Activated CD8-positive, alpha-beta memory T cell treated with anti-CD3 and anti-CD28 coated beads for 1 hour (primary cell): ENCODE measurements around the gene DCDC1.
A peak's percentile ranks its signal among the peaks of the same experiment; 100 is the strongest.

Experiments
- DNase-seq, 2 donors: peaks; one replicate each; pipeline ENCODE4 v3.0.0-alpha.2; 2020; ENCODE audit warnings: low read depth in 1 of 2; ENCODE audit errors: extremely low read depth in 1 of 2

Gene DCDC1

GRCh38 chr11:31110830-31111229 is 258.7 kb downstream of the DCDC1 start:
- no peak for DNase-seq

DNA sequence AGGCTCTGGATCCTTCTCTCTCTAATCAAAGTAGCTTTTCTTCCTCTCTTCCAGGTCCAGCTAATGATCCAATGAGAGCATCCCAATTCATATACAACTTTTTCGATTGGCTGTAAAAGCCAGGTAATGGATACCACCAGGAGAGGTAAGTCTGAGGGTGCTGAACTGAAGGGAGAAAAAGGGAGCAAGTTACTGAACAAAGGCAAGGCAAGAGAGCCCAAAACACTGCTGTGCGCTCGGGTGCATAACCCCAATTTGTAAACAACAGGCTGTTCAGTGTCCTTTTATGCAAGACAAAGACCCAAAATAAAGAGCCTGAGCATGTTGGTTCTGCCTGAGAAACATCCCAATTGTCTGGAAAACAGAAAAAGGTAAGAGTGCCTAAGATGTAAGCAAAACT is 260.1 kb downstream of the DCDC1 start:
- no peak for DNase-seq

GRCh38 chr11:31107649-31108048 is 261.9 kb downstream of the DCDC1 start:
- no peak for DNase-seq

- DNase-seq: peak in 1 of 2 donors; percentile 22
Observed at GRCh38 chr11:31106968-31107576, 262.5 kb downstream of the DCDC1 start.

DNA sequence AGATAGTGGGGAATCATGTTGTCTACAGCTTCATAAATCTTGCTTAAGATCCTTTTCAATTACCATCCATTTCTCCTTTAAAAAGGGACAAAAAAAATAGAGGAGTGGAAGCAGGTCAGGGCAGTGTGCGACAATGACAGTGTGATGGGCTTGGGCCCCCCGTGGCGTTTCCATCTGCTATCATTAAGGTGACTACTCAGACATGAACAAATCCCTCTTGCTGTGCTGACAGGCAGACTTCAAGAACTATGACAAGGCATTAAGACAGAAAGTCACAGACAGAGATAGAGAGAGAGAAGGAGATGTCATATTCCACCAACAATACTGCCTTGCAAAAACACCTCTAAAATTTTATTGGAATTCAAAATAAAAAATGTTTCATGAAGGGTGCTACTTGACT is 263.2 kb downstream of the DCDC1 start:
- no peak for DNase-seq

DNA sequence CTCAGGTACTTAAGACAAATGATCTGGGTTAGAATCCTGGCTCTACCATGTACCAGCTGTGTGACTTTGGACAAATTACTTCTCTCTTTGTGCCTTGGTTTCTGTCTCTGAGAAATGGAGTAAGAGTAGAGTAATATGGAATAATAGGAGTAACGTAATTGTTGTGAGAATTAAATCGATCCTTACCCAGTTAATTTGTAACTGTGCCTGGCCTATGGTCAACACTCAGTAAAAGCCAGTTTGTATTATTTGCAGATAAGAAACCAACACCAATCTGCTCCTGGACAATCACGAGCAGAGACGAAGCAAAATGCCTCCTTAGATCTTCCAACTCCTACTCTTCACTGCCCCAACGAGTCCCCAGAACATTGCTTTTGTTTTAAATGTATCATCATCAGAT is 266.7 kb downstream of the DCDC1 start:
- no peak for DNase-seq

GRCh38 chr11:31102316-31102715 is 267.2 kb downstream of the DCDC1 start:
- DNase-seq: no peak

DNA sequence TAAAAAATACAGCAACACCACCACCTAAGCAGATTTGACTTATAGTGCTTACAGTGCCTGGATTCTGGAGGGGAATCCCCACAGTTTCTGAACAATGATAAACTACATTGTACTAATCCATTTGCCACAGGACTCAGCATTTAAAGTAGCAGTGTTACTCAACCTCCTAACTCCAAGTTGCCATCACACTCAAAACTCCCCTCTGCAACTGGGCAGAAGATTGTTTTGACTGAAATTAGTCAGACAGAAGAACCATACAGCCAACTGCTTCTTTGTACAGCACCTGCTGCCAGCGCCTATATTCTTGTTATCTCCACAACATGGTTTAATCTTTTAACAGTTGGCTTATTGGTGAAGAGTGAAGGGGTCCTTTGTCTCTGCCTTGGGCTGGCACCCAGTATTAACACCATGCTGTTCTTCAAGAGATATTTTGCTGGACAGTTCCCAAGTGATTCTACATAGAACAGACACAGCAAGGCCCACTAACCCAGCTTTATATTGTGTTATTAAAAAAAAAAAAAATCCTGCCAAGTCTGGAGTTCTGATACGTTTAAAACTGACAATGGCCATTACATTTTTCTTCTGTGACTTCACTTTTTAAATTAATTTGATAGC is 273.2 kb downstream of the DCDC1 start:
- DNase-seq: no peak

DNA sequence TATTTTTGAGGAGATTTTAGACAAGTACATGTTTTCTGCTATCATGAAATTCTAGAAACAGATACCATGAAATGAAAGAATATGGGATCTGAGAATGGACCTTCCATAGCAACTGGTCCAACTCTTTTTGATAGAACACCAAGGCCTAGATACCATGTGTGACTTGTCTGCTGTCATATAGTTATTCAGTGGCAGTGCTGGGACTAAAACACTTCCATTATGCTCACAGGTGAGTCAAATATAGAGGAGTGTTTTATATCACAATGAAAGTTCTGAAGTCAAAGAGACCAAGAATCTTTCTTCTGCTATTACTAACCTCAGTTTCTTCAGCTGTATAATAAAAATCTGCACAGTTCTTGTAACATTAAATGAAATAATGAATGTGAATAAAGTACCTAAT is 276.9 kb downstream of the DCDC1 start:
- no peak for DNase-seq

GRCh38 chr11:31089117-31089516 is 280.4 kb downstream of the DCDC1 start:
- DNase-seq: no peak

DNA sequence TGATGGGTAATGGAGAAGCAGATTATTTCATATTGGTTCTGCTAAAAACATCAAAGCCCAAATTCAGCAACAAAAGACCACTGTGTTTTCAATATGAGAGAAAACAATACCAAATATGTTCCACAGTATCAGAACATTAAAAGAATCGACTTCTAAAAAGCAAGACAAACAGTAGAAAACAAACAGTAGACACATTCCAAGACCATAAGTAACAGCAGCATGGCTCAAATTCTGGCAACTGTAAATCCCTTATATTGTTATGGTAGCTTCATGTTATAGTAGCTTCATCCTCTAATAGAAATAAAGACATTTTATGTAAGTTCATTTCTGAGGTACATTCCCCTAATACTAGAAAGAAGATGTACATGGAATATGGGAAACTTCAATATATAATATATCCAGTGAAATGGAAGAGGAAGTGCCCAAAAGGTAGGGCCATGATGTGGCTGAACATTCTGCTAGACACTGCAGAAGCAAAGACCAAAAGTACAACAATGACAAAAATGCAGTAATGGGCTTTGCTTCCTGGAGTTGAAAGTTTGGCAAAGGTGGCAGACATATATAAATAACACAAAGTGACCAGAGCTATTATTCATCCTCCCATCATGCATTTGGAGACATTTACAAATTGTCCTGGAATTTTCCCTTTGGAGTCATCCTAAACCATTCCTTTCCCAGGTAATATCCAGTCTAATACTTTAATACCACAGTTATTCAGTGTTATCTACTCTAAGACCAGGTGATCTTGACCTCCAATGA is 299.9 kb downstream of the DCDC1 start:
- no peak for DNase-seq

DNA sequence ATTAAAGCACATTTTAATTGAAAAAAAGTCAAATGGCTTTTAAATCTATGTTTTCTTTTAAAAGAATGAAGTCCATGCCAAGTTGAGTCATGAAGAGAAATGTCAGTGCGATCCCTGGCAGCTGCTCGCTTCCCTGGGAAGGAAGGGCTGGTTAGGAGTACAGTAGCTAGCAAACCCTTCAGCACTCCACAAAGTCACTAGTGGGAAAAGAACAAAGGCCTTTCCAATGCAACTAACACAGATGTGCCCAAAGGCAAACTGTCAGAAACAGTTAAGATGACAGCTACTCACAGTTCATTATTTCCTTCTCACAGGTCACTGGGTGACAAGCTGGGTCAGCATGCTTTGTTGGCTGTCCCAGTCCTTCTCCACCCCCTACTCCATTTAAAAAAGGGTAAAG is 308.7 kb downstream of the DCDC1 start:
- DNase-seq: no peak

GRCh38 chr11:31059529-31059928 is 310.0 kb downstream of the DCDC1 start:
- DNase-seq: no peak

- DNase-seq: no peak
Observed at GRCh38 chr11:31050061-31050765, 319.3 kb downstream of the DCDC1 start.

GRCh38 chr11:31045335-31045734 is 324.2 kb downstream of the DCDC1 start:
- DNase-seq: no peak

GRCh38 chr11:31030138-31030792 is 339.3 kb downstream of the DCDC1 start:
- no peak for DNase-seq

DNA sequence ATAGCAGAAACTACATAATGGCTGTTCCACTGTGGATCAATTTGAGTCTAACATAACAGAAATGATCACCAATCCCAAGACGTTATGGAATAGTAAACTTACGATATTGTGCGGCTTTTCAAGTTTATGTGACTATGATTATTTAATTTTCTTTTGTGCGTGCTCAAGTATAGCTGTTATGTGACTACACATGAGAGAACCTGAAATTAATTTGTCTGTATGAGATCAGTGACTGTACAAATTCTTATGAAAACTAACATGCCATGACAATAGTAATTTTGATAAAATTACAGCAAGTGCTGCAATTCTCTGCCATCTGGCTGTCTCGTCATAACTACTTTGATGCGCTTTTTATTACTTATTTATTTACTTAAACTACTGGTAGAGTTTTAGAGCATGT is 343.2 kb downstream of the DCDC1 start:
- no peak for DNase-seq

- no peak for DNase-seq
Observed at GRCh38 chr11:31022080-31022479, 347.5 kb downstream of the DCDC1 start.

GRCh38 chr11:31019786-31020185 is 349.8 kb downstream of the DCDC1 start:
- DNase-seq: no peak

DNA sequence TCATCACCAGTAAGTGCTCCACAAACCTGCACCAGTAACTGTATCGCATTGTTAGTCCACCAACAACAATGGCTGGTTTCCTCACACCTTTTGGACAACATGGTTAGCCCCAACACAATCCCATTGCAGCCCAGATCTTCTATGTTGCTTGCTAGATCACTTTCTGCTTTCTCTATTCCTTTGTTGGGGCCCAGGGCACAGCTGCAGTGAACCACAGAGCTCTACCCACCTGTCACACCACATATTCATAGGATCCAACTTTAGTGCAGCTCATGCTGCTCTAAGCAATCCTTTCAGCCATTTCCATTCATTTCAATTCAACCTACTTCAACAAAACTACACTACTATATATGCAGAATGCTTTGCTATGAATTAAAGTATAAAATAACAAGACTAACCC is 364.3 kb downstream of the DCDC1 start:
- no peak for DNase-seq

- DNase-seq: no peak
Observed at GRCh38 chr11:31001427-31001826, 368.1 kb downstream of the DCDC1 start.
